ENCODE results near the gene RPGRIP1. TPM values are rescaled to one million over a fixed set of nuclear protein-coding genes. Genes with fewer than 3 reads are reported as not detected.

Gene RPGRIP1
- polyA plus RNA-seq, 1 donor from 2014 or later: not detected

DNA sequence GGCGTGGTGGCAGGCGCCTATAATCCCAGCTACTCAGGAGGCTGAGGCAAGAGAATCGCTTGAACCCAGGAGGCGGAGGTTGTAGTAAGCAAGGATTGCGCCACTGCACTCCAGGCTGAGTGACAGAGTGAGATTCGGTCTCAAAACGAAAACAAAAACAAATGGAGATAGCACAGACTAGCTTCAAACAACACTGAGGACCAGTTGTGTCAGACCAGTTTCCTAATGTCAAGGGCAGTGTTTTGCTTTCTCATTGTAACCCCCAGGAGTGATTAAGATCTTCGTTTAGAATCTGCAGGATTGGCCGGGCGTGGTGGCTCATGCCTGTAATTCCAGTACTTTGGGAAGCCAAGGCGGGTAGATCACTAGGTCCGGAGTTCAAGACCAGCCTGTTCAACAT lies 18.5 kb downstream of the RPGRIP1 start:
- TF ChIP-seq TAF1 (IDR thresholded peaks at IDR 0.05; ENCODE audit: low read depth) (no peak), POLR2AphosphoS5 (IDR thresholded peaks at IDR 0.05) (no peak), CTCF (IDR thresholded peaks at IDR 0.05; ENCODE audit: poor library complexity, severe bottlenecking) (no peak), RAD21 (conservative IDR thresholded peaks at IDR 0.05) (no peak), EP300 (conservative IDR thresholded peaks at IDR 0.05; ENCODE audit: poor library complexity, severe bottlenecking) (no peak), MXI1 (conservative IDR thresholded peaks at IDR 0.05; ENCODE audit: poor library complexity, severe bottlenecking) (no peak), SMC3 (conservative IDR thresholded peaks at IDR 0.05; ENCODE audit: poor library complexity) (no peak), EZH2 (IDR thresholded peaks at IDR 0.05; ENCODE audit: borderline replicate concordance, insufficient read depth, low read length, poor library complexity, severe bottlenecking) (no peak)
- TF ChIP-seq, protein P1, sequence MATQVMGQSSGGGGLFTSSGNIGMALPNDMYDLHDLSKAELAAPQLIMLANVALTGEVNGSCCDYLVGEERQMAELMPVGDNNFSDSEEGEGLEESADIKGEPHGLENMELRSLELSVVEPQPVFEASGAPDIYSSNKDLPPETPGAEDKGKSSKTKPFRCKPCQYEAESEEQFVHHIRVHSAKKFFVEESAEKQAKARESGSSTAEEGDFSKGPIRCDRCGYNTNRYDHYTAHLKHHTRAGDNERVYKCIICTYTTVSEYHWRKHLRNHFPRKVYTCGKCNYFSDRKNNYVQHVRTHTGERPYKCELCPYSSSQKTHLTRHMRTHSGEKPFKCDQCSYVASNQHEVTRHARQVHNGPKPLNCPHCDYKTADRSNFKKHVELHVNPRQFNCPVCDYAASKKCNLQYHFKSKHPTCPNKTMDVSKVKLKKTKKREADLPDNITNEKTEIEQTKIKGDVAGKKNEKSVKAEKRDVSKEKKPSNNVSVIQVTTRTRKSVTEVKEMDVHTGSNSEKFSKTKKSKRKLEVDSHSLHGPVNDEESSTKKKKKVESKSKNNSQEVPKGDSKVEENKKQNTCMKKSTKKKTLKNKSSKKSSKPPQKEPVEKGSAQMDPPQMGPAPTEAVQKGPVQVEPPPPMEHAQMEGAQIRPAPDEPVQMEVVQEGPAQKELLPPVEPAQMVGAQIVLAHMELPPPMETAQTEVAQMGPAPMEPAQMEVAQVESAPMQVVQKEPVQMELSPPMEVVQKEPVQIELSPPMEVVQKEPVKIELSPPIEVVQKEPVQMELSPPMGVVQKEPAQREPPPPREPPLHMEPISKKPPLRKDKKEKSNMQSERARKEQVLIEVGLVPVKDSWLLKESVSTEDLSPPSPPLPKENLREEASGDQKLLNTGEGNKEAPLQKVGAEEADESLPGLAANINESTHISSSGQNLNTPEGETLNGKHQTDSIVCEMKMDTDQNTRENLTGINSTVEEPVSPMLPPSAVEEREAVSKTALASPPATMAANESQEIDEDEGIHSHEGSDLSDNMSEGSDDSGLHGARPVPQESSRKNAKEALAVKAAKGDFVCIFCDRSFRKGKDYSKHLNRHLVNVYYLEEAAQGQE (IDR thresholded peaks at IDR 0.05; ENCODE audit: borderline replicate concordance): no peak
- Histone ChIP-seq H3K9me3 (ENCODE audit: low read length) (no peaks in the 10 kb centered on the region), H3F3A (ENCODE audit: insufficient read depth, low read length, poor library complexity, severe bottlenecking) (no peaks in the 10 kb centered on the region), H3K9ac (ENCODE audit: low read length) (no peak overlapping the region), H3K27me3 (ENCODE audit: insufficient read depth, low read depth, low read length) (peaks cover 9% of the 10 kb centered on the region), H3K79me2 (replicated peaks; ENCODE audit: insufficient read depth, low read length) (no peaks in the 10 kb centered on the region), H2AFZ (ENCODE audit: low read depth, low read length) (no peak overlapping the region), H3K36me3 (ENCODE audit: insufficient read depth, low read length) (no peaks in the 10 kb centered on the region), H4K20me1 (ENCODE audit: insufficient read depth) (no peaks in the 10 kb centered on the region), H3K27ac (ENCODE audit: low read length) (no peak overlapping the region), H3K4me2 (ENCODE audit: low read length) (no peak overlapping the region), H3K9me2 (ENCODE audit: insufficient read depth, low read length) (no peaks in the 10 kb centered on the region), H3K4me3 (ENCODE audit: low read length) (no peak overlapping the region)

- H3K9ac ChIP-seq (ENCODE audit: low read length): no peak overlapping the region
These were observed 19.8 kb downstream of the RPGRIP1 start for GRCh38 chr14:21299562-21300130.

More at GRCh38 chr14:21299562-21300130, 19.8 kb downstream of the RPGRIP1 start:
- TF ChIP-seq EZH2 (IDR thresholded peaks at IDR 0.05; ENCODE audit: borderline replicate concordance, insufficient read depth, low read length, poor library complexity, severe bottlenecking) (no peak), CTCF (IDR thresholded peaks at IDR 0.05; ENCODE audit: poor library complexity, severe bottlenecking) (no peak), EP300 (conservative IDR thresholded peaks at IDR 0.05; ENCODE audit: poor library complexity, severe bottlenecking) (no peak), TAF1 (IDR thresholded peaks at IDR 0.05; ENCODE audit: low read depth) (no peak), MXI1 (conservative IDR thresholded peaks at IDR 0.05; ENCODE audit: poor library complexity, severe bottlenecking) (no peak), RAD21 (conservative IDR thresholded peaks at IDR 0.05) (no peak), SMC3 (conservative IDR thresholded peaks at IDR 0.05; ENCODE audit: poor library complexity) (no peak), POLR2AphosphoS5 (IDR thresholded peaks at IDR 0.05) (no peak)
- TF ChIP-seq, protein P1 (IDR thresholded peaks at IDR 0.05; ENCODE audit: borderline replicate concordance): no peak
- Histone ChIP-seq H3K27me3 (ENCODE audit: insufficient read depth, low read depth, low read length) (peaks cover 9% of the 10 kb centered on the region), H3K36me3 (ENCODE audit: insufficient read depth, low read length) (no peaks in the 10 kb centered on the region), H3K4me3 (ENCODE audit: low read length) (no peak overlapping the region), H3K9me3 (ENCODE audit: low read length) (no peaks in the 10 kb centered on the region), H4K20me1 (ENCODE audit: insufficient read depth) (no peaks in the 10 kb centered on the region), H3K9me2 (ENCODE audit: insufficient read depth, low read length) (no peaks in the 10 kb centered on the region), H3K27ac (ENCODE audit: low read length) (no peak overlapping the region), H3K4me2 (ENCODE audit: low read length) (no peak overlapping the region), H3F3A (ENCODE audit: insufficient read depth, low read length, poor library complexity, severe bottlenecking) (no peaks in the 10 kb centered on the region), H2AFZ (ENCODE audit: low read depth, low read length) (no peak overlapping the region), H3K79me2 (replicated peaks; ENCODE audit: insufficient read depth, low read length) (no peaks in the 10 kb centered on the region)

Measured in neural cell (in vitro differentiated cells).